SK-N-SH (cell line): ENCODE measurements around the gene CYP20A1. TPM values are rescaled to one million over a fixed set of nuclear protein-coding genes. Genes with fewer than 3 reads are reported as not detected.
"Not testable (repeated sequence)": the region's sequence is repeated elsewhere in the genome, so short reads cannot be mapped to it uniquely, and the experiment has no call there.

Experiments used
- CTCF ChIA-PET: fragments of 300-600, 350-600 bp; formaldehyde crosslinking; extraction: SDS; loops from one replicate; lab custom pipeline; 2021; lab: Yijun Ruan, JAX
- POLR2A ChIA-PET: fragments of 350-600 bp; sonication (Branson Sonifier 250); formaldehyde crosslinking; extraction: SDS; loops from one replicate; lab custom pipeline; 2020; ENCODE audit warnings: antibody characterized with exemption, inconsistent platforms; lab: Yijun Ruan, JAX
- DNase-seq: peaks from one replicate; pipeline ENCODE4 v3.0.0; 2012
- H2AFZ ChIP-seq: fragments of 200-600 bp; sonication (generic); 2 replicates; pipeline ENCODE4 v1.8.1; 2016; ENCODE audit warnings: antibody characterized with exemption, mild to moderate bottlenecking, low read depth
- H3F3A ChIP-seq: fragments of 200-600 bp; sonication (generic); replicated peaks from 2 replicates; pipeline ENCODE3; 2016; ENCODE audit warnings: antibody characterized with exemption, mild to moderate bottlenecking; ENCODE audit not compliant: insufficient read depth
- H3K27ac ChIP-seq, 2 experiments: fragments of 200-500 bp in 1 of 2; fragments of 200-600 bp in 1 of 2; sonication (Bioruptor generic) in 1 of 2; sonication (generic), shearing (Covaris generic) in 1 of 2; 2 replicates each; pipeline versions ENCODE4 v1.5.1 to v1.6.1; 2014 to 2016; ENCODE audit warnings: low read depth in 2 of 2, inconsistent platforms in 1 of 2, low read length in 1 of 2, mild to moderate bottlenecking in 1 of 2, mixed read lengths in 1 of 2
- H3K27me3 ChIP-seq: fragments of 200-600 bp; sonication (generic), shearing (Covaris generic); 2 replicates; pipeline ENCODE4 v1.6.1; 2016; ENCODE audit warnings: mixed run types; ENCODE audit not compliant: insufficient read depth
- H3K36me3 ChIP-seq, 2 experiments: fragments of 200-500 bp in 1 of 2; fragments of 200-600 bp in 1 of 2; sonication (Bioruptor generic) in 1 of 2; sonication (generic) in 1 of 2; replicated peaks in 1 of 2; 2 replicates each; pipeline versions ENCODE3 to v1.5.1; 2014 to 2016; ENCODE audit warnings: low read length in 1 of 2, mild to moderate bottlenecking in 1 of 2; ENCODE audit not compliant: insufficient read depth in 2 of 2, control insufficient read depth in 1 of 2
- H3K4me1 ChIP-seq, 2 experiments: fragments of 200-500 bp in 1 of 2; fragments of 200-600 bp in 1 of 2; sonication (Bioruptor generic) in 1 of 2; sonication (generic), shearing (Covaris generic) in 1 of 2; 2 replicates each; pipeline versions ENCODE4 v1.5.1 to v1.6.1; 2014 to 2016; ENCODE audit warnings: low read depth in 1 of 2, low read length in 1 of 2, mixed run types in 1 of 2; ENCODE audit not compliant: insufficient read depth in 2 of 2, control insufficient read depth in 1 of 2
- H3K4me2 ChIP-seq: fragments of 200-600 bp; sonication (generic), shearing (Covaris generic); 2 replicates; pipeline ENCODE4 v1.6.1; 2017; ENCODE audit warnings: mixed run types
- H3K4me3 ChIP-seq, 2 experiments: fragments of 200-500 bp in 1 of 2; fragments of 200-600 bp in 1 of 2; sonication (Bioruptor generic) in 1 of 2; sonication (generic), shearing (Covaris generic) in 1 of 2; 2 replicates each; pipeline versions ENCODE4 v1.5.1 to v1.8.1; 2014 to 2016; ENCODE audit warnings: low read depth in 2 of 2, inconsistent platforms in 1 of 2, low read length in 1 of 2, mild to moderate bottlenecking in 1 of 2, mixed read lengths in 1 of 2, moderate library complexity in 1 of 2
- H3K79me2 ChIP-seq: fragments of 200-600 bp; sonication (generic); 2 replicates; pipeline ENCODE4 v1.8.1; 2017; ENCODE audit warnings: mild to moderate bottlenecking; ENCODE audit not compliant: insufficient read depth
- H3K9ac ChIP-seq: fragments of 200-600 bp; sonication (generic); 2 replicates; pipeline ENCODE4 v1.6.1; 2017; ENCODE audit warnings: mixed run types
- H3K9me2 ChIP-seq: fragments of 200-600 bp; sonication (generic); 2 replicates; pipeline ENCODE4 v1.6.1; 2017; ENCODE audit warnings: mixed run types
- H3K9me3 ChIP-seq: fragments of 200-600 bp; sonication (generic); 2 replicates; pipeline ENCODE4 v1.6.1; 2017; ENCODE audit warnings: mixed run types, mild to moderate bottlenecking, moderate library complexity
- H4K20me1 ChIP-seq: fragments of 200-600 bp; sonication (generic); 2 replicates; pipeline ENCODE4 v1.6.1; 2017; ENCODE audit warnings: mild to moderate bottlenecking, mixed run types; ENCODE audit not compliant: insufficient read depth
- CHD2 ChIP-seq: fragments of 150-350 bp; IDR thresholded peaks from 2 replicates; pipeline ENCODE4 v1.6.1; 2018; ENCODE audit warnings: low read length; ENCODE audit not compliant: partially characterized antibody
- EP300 ChIP-seq, 2 experiments: IDR thresholded peaks; 2 replicates each; pipeline versions ENCODE4 v1.4.0 to v1.6.1; 2012; ENCODE audit warnings: borderline replicate concordance in 1 of 2, low read depth in 1 of 2, low read length in 1 of 2
- FOSL2 ChIP-seq: IDR thresholded peaks from 2 replicates; pipeline ENCODE4 v1.4.0; 2012; ENCODE audit warnings: low read depth, mild to moderate bottlenecking, moderate library complexity, borderline replicate concordance
- FOXJ3 ChIP-seq: sonication (generic); formaldehyde crosslinking; IDR thresholded peaks from 2 replicates; pipeline ENCODE4 v1.5.1; 2020; ENCODE audit warnings: mild to moderate bottlenecking, missing genetic modification reagents
- FOXM1 ChIP-seq: IDR thresholded peaks from 2 replicates; pipeline ENCODE4 v1.4.0; 2012; ENCODE audit warnings: low read depth, mild to moderate bottlenecking
- GATA2 ChIP-seq: sonication (generic); formaldehyde crosslinking; IDR thresholded peaks from 2 replicates; pipeline ENCODE4 v1.5.0; 2020; ENCODE audit warnings: mild to moderate bottlenecking, missing genetic modification reagents
- MXI1 ChIP-seq: IDR thresholded peaks from 2 replicates; pipeline ENCODE4 v1.6.1; 2012; ENCODE audit warnings: mild to moderate bottlenecking, low read depth, low read length, improper control_type of control experiment
- NRF1 ChIP-seq: IDR thresholded peaks from 2 replicates; pipeline ENCODE4 v1.6.1; 2012; ENCODE audit warnings: low read depth, mild to moderate bottlenecking, low read length
- RAD21 ChIP-seq: IDR thresholded peaks from 2 replicates; pipeline ENCODE4 v1.6.1; 2012; ENCODE audit warnings: mild to moderate bottlenecking, low read length
- RCOR1 ChIP-seq: fragments of 150-350 bp; IDR thresholded peaks from 2 replicates; pipeline ENCODE4 v1.6.1; 2017; ENCODE audit warnings: antibody characterized with exemption, low read length
- RXRA ChIP-seq: IDR thresholded peaks from 2 replicates; pipeline ENCODE4 v1.4.0; 2012; ENCODE audit warnings: low read depth, mild to moderate bottlenecking, borderline replicate concordance
- SMC3 ChIP-seq: IDR thresholded peaks from 2 replicates; pipeline ENCODE4 v1.6.1; 2012; ENCODE audit warnings: low read depth, low read length, improper control_type of control experiment
- TCF12 ChIP-seq: IDR thresholded peaks from 2 replicates; pipeline ENCODE4 v1.4.0; 2012
- WGBS: methylation state at CpG from one replicate; pipeline ENCODE4 v1.1.6; 2017; ENCODE audit warnings: low lambda C conversion rate; 5-methylcytosine and 5-hydroxymethylcytosine counted together
- polyA plus RNA-seq, 3 experiments: library from polyadenylated mRNA; depleted of rRNA; stranded (reverse); fragments of >200 nt; gene quantifications; 2 replicates each; pipeline ENCODE4 v1.2.3, GENCODE V29; 2012
- TF ChIP-seq, protein P1 (sequence below): IDR thresholded peaks from 2 replicates; pipeline ENCODE4 v1.4.0; 2012; ENCODE audit warnings: low read depth
- TF ChIP-seq, protein P2 (sequence below): fragments of 200-600 bp; sonication (generic); IDR thresholded peaks from 2 replicates; pipeline ENCODE4 v1.6.1; 2017; ENCODE audit warnings: antibody characterized with exemption, mild to moderate bottlenecking, moderate library complexity
- TF ChIP-seq, protein P3 (sequence below): IDR thresholded peaks from 2 replicates; pipeline ENCODE4 v1.6.1; 2012; ENCODE audit warnings: mild to moderate bottlenecking, low read depth, low read length, moderate library complexity

CYP20A1 gene
- polyA plus RNA-seq, 1 of the 3 experiments (the other 2 are of a cell fraction), result 10.6 TPM

DNA sequence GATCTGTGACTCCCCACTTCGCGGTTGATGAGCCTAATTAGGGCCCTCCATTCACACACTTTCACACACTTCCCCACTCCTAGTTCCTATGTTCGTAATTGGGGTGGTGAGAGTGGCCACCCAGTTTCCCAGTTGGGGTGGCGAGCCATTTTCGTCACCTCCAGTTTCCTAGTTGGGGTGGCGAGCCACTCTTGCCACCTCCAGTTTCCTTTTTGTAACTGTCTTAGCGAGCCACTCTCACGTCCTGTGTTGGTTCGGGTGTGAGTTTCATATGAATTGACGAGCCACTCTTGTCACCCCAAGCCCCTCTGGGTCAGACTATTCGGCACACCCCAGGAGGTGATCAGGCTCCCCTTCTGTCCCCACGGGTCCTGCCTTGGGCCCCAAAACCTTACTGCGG is 14.0 kb downstream of the CYP20A1 start:
- Histone ChIP-seq H3K9me2 (no peaks in the 10 kb centered on the region), H3F3A (peaks cover 3% of the 10 kb centered on the region), H3K4me1 (no peaks in the 10 kb centered on the region), H3K9ac (no peak overlapping the region), H3K4me3 (no peak overlapping the region), H3K27me3 (no peaks in the 10 kb centered on the region), H3K36me3 (peaks cover 17 to 39% of the 10 kb centered on the region in 2 experiments), H3K79me2 (peaks cover 24% of the 10 kb centered on the region), H2AFZ (no peak overlapping the region), H4K20me1 (no peaks in the 10 kb centered on the region), H3K9me3 (no peaks in the 10 kb centered on the region), H3K27ac (no peak overlapping the region), H3K4me2 (no peak overlapping the region)
- TF ChIP-seq EP300 (IDR thresholded peaks at IDR 0.05; ENCODE audit: borderline replicate concordance in 1 of 2, low read depth in 1 of 2, low read length in 1 of 2) (no peak), NRF1 (no peak), RCOR1 (no peak), FOXJ3 (CRISPR knock-in tag) (no peak), SMC3 (no peak), CHD2 (no peak), GATA2 (CRISPR knock-in tag) (no peak), MXI1 (no peak), FOSL2 (no peak), RAD21 (no peak), RXRA (no peak), TCF12 (no peak), FOXM1 (no peak)
- TF ChIP-seq, protein P1, sequence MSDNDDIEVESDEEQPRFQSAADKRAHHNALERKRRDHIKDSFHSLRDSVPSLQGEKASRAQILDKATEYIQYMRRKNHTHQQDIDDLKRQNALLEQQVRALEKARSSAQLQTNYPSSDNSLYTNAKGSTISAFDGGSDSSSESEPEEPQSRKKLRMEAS, result no peak
- TF ChIP-seq, protein P2, sequence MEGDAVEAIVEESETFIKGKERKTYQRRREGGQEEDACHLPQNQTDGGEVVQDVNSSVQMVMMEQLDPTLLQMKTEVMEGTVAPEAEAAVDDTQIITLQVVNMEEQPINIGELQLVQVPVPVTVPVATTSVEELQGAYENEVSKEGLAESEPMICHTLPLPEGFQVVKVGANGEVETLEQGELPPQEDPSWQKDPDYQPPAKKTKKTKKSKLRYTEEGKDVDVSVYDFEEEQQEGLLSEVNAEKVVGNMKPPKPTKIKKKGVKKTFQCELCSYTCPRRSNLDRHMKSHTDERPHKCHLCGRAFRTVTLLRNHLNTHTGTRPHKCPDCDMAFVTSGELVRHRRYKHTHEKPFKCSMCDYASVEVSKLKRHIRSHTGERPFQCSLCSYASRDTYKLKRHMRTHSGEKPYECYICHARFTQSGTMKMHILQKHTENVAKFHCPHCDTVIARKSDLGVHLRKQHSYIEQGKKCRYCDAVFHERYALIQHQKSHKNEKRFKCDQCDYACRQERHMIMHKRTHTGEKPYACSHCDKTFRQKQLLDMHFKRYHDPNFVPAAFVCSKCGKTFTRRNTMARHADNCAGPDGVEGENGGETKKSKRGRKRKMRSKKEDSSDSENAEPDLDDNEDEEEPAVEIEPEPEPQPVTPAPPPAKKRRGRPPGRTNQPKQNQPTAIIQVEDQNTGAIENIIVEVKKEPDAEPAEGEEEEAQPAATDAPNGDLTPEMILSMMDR, result no peak
- TF ChIP-seq, protein P3, sequence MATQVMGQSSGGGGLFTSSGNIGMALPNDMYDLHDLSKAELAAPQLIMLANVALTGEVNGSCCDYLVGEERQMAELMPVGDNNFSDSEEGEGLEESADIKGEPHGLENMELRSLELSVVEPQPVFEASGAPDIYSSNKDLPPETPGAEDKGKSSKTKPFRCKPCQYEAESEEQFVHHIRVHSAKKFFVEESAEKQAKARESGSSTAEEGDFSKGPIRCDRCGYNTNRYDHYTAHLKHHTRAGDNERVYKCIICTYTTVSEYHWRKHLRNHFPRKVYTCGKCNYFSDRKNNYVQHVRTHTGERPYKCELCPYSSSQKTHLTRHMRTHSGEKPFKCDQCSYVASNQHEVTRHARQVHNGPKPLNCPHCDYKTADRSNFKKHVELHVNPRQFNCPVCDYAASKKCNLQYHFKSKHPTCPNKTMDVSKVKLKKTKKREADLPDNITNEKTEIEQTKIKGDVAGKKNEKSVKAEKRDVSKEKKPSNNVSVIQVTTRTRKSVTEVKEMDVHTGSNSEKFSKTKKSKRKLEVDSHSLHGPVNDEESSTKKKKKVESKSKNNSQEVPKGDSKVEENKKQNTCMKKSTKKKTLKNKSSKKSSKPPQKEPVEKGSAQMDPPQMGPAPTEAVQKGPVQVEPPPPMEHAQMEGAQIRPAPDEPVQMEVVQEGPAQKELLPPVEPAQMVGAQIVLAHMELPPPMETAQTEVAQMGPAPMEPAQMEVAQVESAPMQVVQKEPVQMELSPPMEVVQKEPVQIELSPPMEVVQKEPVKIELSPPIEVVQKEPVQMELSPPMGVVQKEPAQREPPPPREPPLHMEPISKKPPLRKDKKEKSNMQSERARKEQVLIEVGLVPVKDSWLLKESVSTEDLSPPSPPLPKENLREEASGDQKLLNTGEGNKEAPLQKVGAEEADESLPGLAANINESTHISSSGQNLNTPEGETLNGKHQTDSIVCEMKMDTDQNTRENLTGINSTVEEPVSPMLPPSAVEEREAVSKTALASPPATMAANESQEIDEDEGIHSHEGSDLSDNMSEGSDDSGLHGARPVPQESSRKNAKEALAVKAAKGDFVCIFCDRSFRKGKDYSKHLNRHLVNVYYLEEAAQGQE, result no peak
- DNase-seq, result no peak
- ChIA-PET POLR2A (interaction anchor here (0.6 kb wide), 1 partner anchor 11 kb away, joined by 3 read pairs; no protein-coding TSS in a partner anchor), CTCF (no interaction called here)
- WGBS, result 97% methylated on average over 13 of the region's 13 CpGs

DNA sequence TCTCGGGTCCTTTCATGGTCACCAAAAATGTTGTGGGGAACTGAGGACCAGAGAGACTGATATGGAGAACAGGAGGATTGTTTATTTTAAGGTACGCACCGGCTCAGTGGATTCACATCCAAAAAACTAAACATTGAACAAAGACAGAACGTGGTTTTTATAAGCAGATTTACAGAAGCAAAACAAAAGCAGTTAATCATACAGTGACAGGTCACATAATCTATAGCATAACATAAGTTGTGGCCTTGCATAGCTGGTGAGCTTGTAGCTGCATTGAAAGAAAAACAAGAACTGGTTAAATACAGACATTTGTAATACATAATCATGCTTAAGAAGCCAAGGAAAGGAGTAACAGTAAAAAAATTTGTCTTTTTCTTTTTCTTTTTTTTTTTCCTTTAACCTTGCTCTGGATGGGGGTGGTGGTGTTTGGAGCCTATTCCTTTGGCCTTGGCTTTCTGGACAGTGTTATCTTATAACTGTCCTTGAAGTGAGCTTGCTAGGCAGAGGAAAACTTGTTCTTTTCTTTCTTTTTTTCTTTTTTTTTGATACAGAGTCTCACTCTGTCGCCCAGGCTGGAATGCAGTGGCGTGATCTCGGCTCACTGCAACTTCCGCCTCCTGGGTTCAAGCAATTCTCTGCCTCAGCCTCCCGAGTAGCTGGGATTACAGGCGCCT is 14.7 kb downstream of the CYP20A1 start:
- CTCF ChIA-PET, H3K4me3 ChIP-seq, H3F3A ChIP-seq, DNase-seq, H2AFZ ChIP-seq, H3K9ac ChIP-seq, H3K27ac ChIP-seq, H3K9me2 ChIP-seq, H3K4me1 ChIP-seq, H4K20me1 ChIP-seq, H3K27me3 ChIP-seq, H3K9me3 ChIP-seq, H3K4me2 ChIP-seq: not testable (repeated sequence)
- Histone ChIP-seq H3K36me3 (peaks cover 17 to 42% of the 10 kb centered on the region in 2 experiments), H3K79me2 (peaks cover 22% of the 10 kb centered on the region)
- POLR2A ChIA-PET, result interaction anchor here (0.6 kb wide), 1 partner anchor 12 kb away, joined by 3 read pairs; no protein-coding TSS in a partner anchor
- 95% methylated on average over 10 of the region's 10 CpGs for WGBS
